ENCODE measurements around the gene CEP112. TPM values are rescaled to one million over a fixed set of nuclear protein-coding genes. Genes with fewer than 3 reads are reported as not detected.

Gene CEP112
- total RNA-seq, 6 experiments from 2014 or later: 5.3 to 7.7 (median 6.9) TPM

GRCh38 chr17:65759532-65759931 lies 432.4 kb downstream of the CEP112 start:
- TF ChIP-seq, protein P1, sequence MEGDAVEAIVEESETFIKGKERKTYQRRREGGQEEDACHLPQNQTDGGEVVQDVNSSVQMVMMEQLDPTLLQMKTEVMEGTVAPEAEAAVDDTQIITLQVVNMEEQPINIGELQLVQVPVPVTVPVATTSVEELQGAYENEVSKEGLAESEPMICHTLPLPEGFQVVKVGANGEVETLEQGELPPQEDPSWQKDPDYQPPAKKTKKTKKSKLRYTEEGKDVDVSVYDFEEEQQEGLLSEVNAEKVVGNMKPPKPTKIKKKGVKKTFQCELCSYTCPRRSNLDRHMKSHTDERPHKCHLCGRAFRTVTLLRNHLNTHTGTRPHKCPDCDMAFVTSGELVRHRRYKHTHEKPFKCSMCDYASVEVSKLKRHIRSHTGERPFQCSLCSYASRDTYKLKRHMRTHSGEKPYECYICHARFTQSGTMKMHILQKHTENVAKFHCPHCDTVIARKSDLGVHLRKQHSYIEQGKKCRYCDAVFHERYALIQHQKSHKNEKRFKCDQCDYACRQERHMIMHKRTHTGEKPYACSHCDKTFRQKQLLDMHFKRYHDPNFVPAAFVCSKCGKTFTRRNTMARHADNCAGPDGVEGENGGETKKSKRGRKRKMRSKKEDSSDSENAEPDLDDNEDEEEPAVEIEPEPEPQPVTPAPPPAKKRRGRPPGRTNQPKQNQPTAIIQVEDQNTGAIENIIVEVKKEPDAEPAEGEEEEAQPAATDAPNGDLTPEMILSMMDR (IDR thresholded peaks at IDR 0.05): no peak
- Mint-ChIP-seq H3K27ac (no peak overlapping the region), H3K9me3 (no peaks in the 10 kb centered on the region), H3K27me3 (ENCODE audit: insufficient read depth) (no peaks in the 10 kb centered on the region), H3K4me1 (ENCODE audit: low read depth) (no peaks in the 10 kb centered on the region), H3K36me3 (ENCODE audit: low read depth) (no peaks in the 10 kb centered on the region), H3K4me3 (no peak overlapping the region)
- DNase-seq: no peak

GRCh38 chr17:65756760-65757159 lies 435.2 kb downstream of the CEP112 start:
- TF ChIP-seq, protein P1 (IDR thresholded peaks at IDR 0.05): no peak
- DNase-seq: no peak
- Mint-ChIP-seq H3K4me3 (no peak overlapping the region), H3K36me3 (ENCODE audit: low read depth) (no peaks in the 10 kb centered on the region), H3K27ac (no peak overlapping the region), H3K9me3 (no peaks in the 10 kb centered on the region), H3K4me1 (ENCODE audit: low read depth) (peaks cover 1% of the 10 kb centered on the region), H3K27me3 (ENCODE audit: insufficient read depth) (peaks cover 1% of the 10 kb centered on the region; the same call in 1 of the 2 replicates)

DNA sequence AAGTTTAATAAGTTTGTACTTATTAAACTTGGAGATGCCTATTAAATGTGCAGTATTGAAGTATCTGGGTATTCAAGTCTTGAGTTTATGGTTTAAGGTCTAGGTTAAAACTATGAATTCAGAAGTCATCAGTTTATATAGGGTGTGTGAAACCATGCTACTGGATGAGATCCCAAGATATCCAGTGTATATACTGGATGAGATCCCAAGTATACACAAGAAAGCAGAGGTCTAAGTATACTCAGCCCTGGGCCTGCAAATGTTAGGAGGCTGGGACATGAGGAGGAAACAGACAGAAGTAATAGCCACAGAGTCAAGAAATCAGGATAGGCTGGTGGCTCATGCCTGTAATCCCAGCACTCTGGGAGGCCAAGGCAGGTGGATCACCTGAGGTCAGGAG lies 436.1 kb downstream of the CEP112 start:
- H3K4me1 Mint-ChIP-seq (ENCODE audit: low read depth): peaks cover 11% of the 10 kb centered on the region
- H3K36me3 Mint-ChIP-seq (ENCODE audit: low read depth): no peaks in the 10 kb centered on the region
- TF ChIP-seq, protein P1 (IDR thresholded peaks at IDR 0.05): no peak
- H3K9me3 Mint-ChIP-seq: no peaks in the 10 kb centered on the region
- no peak for DNase-seq
- no peak overlapping the region for H3K27ac Mint-ChIP-seq
- H3K4me3 Mint-ChIP-seq: no peak overlapping the region
- peaks cover 1% of the 10 kb centered on the region for H3K27me3 Mint-ChIP-seq (ENCODE audit: insufficient read depth)

DNA sequence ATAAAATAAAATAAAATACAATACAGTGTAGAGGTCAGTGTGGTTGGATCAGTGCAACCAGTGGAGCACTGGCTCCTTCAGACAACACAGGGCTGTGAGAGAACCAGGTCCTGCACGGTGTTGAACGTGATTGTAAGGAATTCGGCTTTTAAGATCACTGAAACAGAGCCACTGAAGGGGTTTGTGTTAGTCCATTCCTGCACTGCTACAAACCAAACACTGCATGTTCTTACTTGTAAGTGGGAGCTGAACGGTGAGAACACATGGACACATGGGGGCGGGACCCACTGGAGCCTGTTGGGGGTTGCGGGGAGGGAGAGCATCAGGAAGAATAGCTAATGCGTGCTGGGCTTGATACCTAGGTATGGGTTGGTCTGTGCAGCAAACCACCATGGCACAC lies 437.3 kb downstream of the CEP112 start:
- no peaks in the 10 kb centered on the region for H3K9me3 Mint-ChIP-seq
- TF ChIP-seq, protein P1 (IDR thresholded peaks at IDR 0.05): no peak
- no peak overlapping the region for H3K4me3 Mint-ChIP-seq
- peaks cover 22% of the 10 kb centered on the region for H3K4me1 Mint-ChIP-seq (ENCODE audit: low read depth)
- no peak for DNase-seq
- peaks cover 1% of the 10 kb centered on the region for H3K27me3 Mint-ChIP-seq (ENCODE audit: insufficient read depth)
- H3K27ac Mint-ChIP-seq: no peak overlapping the region
- H3K36me3 Mint-ChIP-seq (ENCODE audit: low read depth): no peaks in the 10 kb centered on the region

- TF ChIP-seq, protein P1 (IDR thresholded peaks at IDR 0.05): no peak
- Mint-ChIP-seq H3K27ac (no peak overlapping the region), H3K27me3 (ENCODE audit: insufficient read depth) (peaks cover 1% of the 10 kb centered on the region), H3K9me3 (no peaks in the 10 kb centered on the region), H3K4me3 (no peak overlapping the region), H3K36me3 (ENCODE audit: low read depth) (no peaks in the 10 kb centered on the region), H3K4me1 (ENCODE audit: low read depth) (peaks cover 22% of the 10 kb centered on the region)
- no peak for DNase-seq
Observed at GRCh38 chr17:65754081-65754480, 437.9 kb downstream of the CEP112 start.

DNA sequence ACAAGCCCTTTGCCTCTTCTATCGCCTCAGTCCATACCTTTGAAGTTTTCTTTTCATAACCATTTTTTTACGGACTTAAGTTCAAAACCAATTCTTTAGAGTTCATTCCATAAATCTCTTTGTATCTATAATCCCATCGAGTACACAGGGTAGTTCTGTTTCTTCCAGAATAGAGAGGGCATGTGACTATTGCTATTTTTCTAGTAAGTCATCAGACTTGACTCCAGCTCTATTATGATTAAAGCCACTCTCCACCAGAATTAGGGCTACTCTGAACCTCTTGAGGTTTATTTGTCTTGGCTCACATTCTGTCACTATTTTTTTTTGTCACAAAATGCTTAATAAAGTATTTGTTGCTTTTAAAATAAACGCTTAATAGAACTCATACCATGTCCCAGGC lies 438.6 kb downstream of the CEP112 start:
- H3K27ac Mint-ChIP-seq: no peak overlapping the region
- TF ChIP-seq, protein P1 (IDR thresholded peaks at IDR 0.05): no peak
- no peak overlapping the region for H3K4me3 Mint-ChIP-seq
- no peaks in the 10 kb centered on the region for H3K9me3 Mint-ChIP-seq
- H3K36me3 Mint-ChIP-seq (ENCODE audit: low read depth): no peaks in the 10 kb centered on the region
- peaks cover 22% of the 10 kb centered on the region for H3K4me1 Mint-ChIP-seq (ENCODE audit: low read depth)
- peaks cover 1% of the 10 kb centered on the region for H3K27me3 Mint-ChIP-seq (ENCODE audit: insufficient read depth)
- DNase-seq: no peak

Data from HFFc6 (cell line).